Kidney epithelial cell (primary cell): ENCODE data around the gene AGGF1. TPM values are rescaled to one million over a fixed set of nuclear protein-coding genes. Genes with fewer than 3 reads are reported as not detected.

Experiments used
- DNase-seq: peaks from one replicate; pipeline ENCODE4 v3.0.0-alpha.2; 2010; ENCODE audit warnings: low read depth
- H3K27me3 ChIP-seq: 2 replicates; pipeline ENCODE4 v1.6.0; 2011; ENCODE audit warnings: low read length; ENCODE audit not compliant: control insufficient read depth, insufficient read depth
- H3K36me3 ChIP-seq: 2 replicates; pipeline ENCODE4 v1.5.1; 2011; ENCODE audit warnings: low read length; ENCODE audit not compliant: control insufficient read depth, insufficient read depth
- H3K4me3 ChIP-seq: 2 replicates; pipeline ENCODE4 v1.5.1; 2011; ENCODE audit warnings: low read depth, mild to moderate bottlenecking, control low read depth, low read length
- CTCF ChIP-seq: IDR thresholded peaks from 2 replicates; pipeline ENCODE4 v1.5.1; 2011; ENCODE audit warnings: mild to moderate bottlenecking, moderate library complexity, low read length, control low read depth, inconsistent platforms; ENCODE audit not compliant: insufficient read depth, poor library complexity, severe bottlenecking
- total RNA-seq: library from RNA; depleted of rRNA; stranded (reverse); fragments of >200 nt; gene quantifications from 2 replicates; pipeline ENCODE4 v1.2.3, GENCODE V29; 2015

Gene AGGF1
- total RNA-seq, 1 donor from 2014 or later = 20.9 TPM

- peak; percentile 51 for TF ChIP-seq CTCF
- DNase-seq = peak; percentile 79
- H3K27me3 ChIP-seq = no peaks in the 10 kb centered on the region
- H3K36me3 ChIP-seq = no peaks in the 10 kb centered on the region
- peak within 1 kb of the TSS; percentile 74 for H3K4me3 ChIP-seq
Measured at GRCh38 chr5:77086689-77087483, 56.7 kb downstream of the AGGF1 start, which contains the start of gene ZBED3. Gene ZBED3 (minus strand): TSS chr5:77087285. CDS start chr5:77077878, 9,407 bp downstream.

- no peaks in the 10 kb centered on the region for H3K27me3 ChIP-seq
- H3K4me3 ChIP-seq = peak overlapping the region; percentile 74
- no peak for TF ChIP-seq CTCF
- no peaks in the 10 kb centered on the region for H3K36me3 ChIP-seq
- DNase-seq = no peak
Measured at GRCh38 chr5:77087484-77088261, 57.5 kb downstream of the AGGF1 start.

GRCh38 chr5:77095189-77095588 lies 65.0 kb downstream of the AGGF1 start:
- no peak for TF ChIP-seq CTCF
- H3K4me3 ChIP-seq = no peak overlapping the region
- H3K36me3 ChIP-seq = no peaks in the 10 kb centered on the region
- DNase-seq = no peak
- no peaks in the 10 kb centered on the region for H3K27me3 ChIP-seq

GRCh38 chr5:77101298-77101697 lies 71.1 kb downstream of the AGGF1 start:
- no peak for DNase-seq
- no peak for TF ChIP-seq CTCF
- Histone ChIP-seq H3K36me3 (no peaks in the 10 kb centered on the region), H3K27me3 (no peaks in the 10 kb centered on the region), H3K4me3 (no peak overlapping the region)

GRCh38 chr5:77102549-77102948 lies 72.3 kb downstream of the AGGF1 start:
- DNase-seq = no peak
- H3K4me3 ChIP-seq = no peak overlapping the region

More at GRCh38 chr5:77102549-77102948, 72.3 kb downstream of the AGGF1 start:
- no peak for TF ChIP-seq CTCF
- Histone ChIP-seq H3K27me3 (no peaks in the 10 kb centered on the region), H3K36me3 (no peaks in the 10 kb centered on the region)
